Activated naive CD4-positive, alpha-beta T cell treated with anti-CD3 and anti-CD28 coated beads, Interleukin-2, amount 50 U/mL, for 16 hours (primary cell): ENCODE measurements around the gene OR9K2.
"Not testable (repeated sequence)": the region's sequence is repeated elsewhere in the genome, so short reads cannot be mapped to it uniquely, and the experiment has no call there.

Experiments used
- DNase-seq: peaks from one replicate; pipeline ENCODE4 v3.0.0-alpha.2; 2020

The OR9K2 gene, protein sequence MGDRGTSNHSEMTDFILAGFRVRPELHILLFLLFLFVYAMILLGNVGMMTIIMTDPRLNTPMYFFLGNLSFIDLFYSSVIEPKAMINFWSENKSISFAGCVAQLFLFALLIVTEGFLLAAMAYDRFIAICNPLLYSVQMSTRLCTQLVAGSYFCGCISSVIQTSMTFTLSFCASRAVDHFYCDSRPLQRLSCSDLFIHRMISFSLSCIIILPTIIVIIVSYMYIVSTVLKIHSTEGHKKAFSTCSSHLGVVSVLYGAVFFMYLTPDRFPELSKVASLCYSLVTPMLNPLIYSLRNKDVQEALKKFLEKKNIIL

DNA sequence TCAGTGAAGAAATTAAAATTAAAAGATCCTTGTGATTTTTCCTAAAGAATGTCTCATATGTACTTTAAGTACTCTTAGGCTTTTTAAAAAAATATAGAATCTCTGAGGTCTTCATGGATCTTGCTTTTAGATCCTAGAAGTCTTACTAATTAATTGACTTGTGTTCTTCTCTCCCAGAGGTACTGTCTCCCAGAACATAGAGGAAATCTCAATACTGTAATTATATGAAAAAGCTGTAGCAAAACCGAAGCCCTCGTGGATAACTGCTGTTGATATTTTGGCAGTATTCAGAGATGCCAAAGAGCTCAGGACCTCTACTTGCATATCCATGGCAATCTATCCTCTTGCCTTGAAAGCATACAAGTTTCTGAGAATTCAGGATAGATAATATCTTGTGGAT lies at the start of gene OR9K2:
TSS of gene OR9K2 (plus strand) at position 301 of the 400 bp plus-strand sequence. CDS start 3,429 bp downstream, outside the sequence.
- DNase-seq: no peak

DNA sequence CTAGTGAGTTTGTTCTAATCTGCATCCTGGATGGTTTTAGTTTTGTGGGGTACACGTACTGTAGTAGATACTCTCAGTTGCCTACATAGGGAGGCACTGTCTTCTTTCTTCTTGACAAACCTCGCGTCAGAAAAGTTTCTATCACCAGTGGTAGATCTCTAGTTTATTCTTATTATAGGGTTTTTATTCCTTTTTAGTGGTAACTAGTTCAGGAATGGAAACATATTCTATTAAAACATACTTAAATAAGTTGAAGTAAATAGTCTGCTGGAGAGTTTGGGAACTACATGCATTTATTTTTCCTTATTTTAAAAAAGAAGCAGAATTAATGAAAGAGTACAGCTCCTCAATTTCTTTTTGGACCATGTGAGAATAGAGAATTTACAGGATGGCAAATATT lies 33.6 kb upstream of the OR9K2 start:
- DNase-seq: no peak

DNA sequence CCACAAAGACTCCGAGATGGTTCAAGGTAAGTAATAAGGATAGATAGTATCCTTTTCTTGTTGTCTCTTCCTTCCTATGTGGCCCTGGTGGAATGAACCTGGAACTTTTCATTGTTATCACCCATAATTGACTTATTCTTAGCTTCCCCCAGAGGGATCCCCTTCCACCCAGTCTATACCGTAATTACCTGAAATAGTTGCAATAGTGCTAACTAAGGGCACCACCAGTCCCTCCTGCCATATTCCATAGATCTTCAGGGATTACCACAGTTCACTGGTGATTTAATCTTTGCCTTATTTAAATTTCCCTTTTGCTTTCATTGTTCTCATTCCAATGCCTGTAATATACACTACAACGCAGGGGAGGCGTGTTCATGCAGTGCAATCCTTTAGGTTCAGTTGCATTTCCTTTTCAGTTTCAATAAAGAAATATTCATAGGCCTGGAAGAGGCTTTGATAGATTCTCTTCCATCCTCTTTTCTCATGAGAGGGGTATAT lies 13.8 kb upstream of the OR9K2 start:
- no peak for DNase-seq

DNA sequence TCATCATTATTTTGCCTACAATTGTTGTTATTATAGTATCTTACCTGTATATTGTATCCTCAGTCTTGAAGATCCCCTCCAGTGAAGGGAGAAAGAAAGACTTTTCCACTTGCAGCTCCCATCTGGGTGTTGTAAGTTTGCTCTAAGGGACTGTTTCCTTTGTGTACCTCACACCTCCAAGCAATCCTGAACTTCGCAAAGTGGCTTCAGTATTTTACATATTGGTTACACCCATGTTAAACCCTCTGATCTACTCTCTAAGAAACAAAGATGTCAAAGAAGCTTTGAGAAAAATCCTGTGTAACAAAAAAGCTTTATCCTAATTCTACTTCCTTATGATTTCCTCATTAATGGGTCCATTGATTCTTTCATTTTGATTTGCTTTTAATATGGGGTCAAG lies 10.1 kb upstream of the OR9K2 start:
- no peak for DNase-seq

DNA sequence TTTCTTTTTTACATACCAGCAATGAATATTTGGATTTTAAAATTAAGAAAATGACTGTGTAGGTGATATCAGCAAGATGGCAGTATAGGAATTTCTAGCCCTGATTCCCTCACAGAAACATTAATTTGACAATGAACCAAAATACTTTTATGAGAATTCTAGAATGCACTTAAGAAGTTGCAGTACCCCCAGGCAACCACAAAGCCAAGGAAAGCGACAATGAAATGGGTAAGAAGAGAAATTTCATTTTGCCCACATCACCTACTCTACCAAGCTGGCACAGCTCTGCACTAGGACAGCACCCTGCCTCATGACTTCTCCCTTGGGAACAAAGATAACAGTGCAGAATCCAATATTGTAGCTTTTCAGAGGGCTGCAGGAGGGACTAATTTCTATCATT lies 6.6 kb downstream of the OR9K2 start:
- DNase-seq: no peak

DNA sequence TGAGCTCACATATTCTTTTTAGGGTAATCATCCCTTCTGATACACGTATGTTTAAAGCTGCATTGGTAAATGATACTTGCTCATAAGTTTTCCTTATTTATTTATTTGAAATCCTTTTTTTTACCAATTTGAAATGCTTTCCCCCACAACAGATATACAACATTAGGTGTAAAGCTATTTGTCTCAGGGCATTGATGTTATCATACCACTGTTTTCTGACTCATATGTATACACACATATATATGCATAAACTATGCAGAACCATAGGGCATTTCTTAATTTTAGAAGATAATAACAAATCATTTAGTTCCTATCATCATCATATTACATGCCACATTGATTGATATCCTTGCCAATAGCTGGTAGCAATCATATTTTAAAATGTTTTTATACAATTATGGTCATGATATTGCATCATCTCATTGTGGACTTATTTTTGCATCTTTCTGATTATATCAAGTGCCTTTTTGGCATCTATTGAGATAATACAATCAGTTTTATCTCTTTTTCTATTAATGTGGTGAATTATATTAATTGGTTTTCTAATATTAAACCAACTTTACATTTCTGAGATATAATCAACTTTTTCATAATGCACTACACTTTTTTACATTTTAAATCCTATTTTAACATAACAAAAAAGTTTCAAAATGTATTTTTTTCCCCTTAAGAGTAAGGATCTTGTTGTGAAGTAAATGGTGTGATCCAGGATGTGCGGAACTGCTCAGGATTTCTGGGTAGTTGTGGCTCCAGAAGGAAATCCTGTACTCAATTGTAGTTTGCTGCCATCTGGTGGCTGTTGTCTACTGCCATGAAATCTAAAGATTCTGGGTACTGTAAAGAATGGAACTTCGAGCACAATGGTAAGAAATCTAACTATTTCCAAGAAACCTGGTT lies 16.7 kb downstream of the OR9K2 start:
- peak; percentile 28 for DNase-seq

DNA sequence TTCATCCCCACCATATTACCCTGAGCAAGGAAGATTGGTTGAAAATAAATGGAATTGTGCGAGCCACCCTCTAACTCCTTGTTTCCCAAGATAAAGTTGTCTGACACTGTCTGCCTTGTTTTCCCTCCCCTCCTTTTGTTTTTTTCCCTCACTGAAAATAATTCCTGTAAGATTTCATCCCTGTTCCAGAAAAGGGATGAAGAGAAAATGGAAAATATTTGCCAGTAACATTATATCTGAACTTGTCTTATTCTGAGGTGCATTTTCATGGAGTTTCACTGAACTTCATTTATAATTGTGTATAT lies 17.3 kb downstream of the OR9K2 start:
- DNase-seq: no peak

DNA sequence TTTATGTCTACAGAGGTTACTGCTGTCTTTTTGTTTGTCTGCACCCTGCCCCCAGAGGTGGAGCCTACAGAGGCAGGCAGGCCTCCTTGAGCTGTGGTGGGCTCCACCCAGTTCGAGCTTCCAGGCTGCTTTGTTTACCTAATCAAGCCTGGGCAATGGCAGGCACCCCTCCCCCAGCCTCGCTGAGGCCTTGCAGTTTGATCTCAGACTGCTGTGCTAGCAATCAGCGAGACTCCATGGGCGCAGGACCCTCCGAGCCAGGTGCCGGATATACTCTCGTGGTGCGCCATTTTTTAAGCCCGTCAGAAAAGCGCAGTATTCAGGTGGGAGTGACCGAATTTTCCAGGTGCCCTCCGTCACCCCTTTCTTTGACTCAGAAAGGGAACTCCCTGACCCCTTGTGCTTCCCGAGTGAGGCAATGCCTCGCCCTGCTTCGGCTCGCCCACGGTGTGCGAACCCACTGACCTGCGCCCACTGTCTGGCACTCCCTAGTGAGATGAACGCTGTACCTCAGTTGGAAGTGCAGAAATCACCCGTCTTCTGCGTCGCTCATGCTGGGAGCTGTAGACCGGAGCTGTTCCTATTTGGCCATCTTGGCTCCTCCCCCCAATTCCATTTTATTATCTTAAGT lies 40.9 kb downstream of the OR9K2 start:
- DNase-seq: not testable (repeated sequence)

DNA sequence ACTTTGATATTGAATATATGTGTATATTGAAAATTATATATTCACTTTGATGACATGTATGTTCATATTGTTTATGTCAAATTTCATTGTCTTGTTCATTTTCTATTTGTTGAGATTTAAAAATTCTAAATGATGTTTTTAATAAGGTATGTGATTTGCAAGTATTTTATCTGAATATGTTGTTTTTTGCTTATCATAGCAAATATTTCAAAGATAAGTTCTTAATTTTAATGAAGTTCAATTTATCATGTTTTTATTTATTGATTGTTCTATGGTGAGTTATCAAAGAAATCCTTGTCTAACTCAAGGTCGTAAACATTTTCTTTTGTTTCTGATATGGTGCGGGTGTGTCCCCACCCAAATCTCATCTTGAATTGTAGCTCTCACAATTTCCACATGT lies 45.2 kb downstream of the OR9K2 start:
- no peak for DNase-seq

DNA sequence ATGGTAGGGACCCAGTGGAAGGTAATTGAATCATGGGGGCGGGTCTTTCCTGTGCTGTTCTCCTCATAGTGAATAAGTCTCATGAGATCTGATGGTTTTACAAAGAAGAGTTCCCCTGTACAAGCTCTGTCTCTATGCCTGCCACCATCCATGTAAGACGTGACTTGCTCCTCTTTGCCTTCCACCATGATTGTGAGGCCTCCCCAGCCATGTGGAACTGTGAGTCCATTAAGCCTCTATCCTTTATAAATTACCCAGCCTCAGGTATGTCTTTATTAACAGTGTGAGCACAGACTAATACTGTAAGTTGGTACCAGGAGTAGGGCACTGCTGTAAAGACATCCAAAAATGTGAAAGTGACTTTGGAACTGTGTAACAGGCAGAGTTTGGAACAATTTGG lies 45.6 kb downstream of the OR9K2 start:
- not testable (repeated sequence) for DNase-seq

DNA sequence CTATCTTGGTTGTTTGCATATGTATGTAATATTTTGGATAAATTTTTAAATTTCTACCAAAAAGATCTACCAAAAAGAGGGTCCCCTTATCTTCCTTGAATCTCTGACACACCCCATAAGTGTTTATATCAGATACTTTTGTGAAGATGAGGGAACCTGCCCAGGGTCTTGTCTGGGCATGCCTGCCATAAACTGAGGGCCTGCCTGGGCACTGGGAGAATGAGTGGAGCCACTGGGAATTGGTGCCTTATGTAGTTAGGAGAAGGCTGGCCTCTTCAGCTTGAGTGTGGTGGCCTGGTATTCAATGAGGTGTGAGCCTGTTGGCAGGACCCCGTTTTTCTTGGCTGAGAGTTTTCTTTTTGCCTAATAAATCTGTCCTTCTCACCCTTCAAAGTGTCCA lies 46.5 kb downstream of the OR9K2 start:
- no peak for DNase-seq

DNA sequence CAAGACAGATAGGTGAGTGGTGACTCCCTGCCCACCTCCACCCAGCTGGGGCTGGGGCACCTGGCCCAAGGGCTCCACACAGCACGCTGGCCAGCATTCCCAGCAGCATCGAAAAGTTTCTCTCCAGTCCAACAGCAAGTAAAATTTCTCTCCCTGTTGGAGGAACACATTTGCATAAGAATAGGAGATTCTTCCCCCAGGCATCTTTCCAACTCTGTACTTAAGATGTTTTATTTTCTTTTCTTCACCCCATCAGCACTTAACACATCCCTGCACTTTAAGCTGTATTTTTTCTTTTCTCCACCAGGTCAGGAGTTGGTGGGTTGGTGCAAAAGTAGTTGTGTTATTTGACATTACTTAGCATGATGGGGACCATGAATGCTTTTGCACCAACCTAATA lies 47.2 kb downstream of the OR9K2 start:
- DNase-seq: no peak
